SK-N-SH (cell line): ENCODE results near the gene NUPR2. TPM values are rescaled to one million over a fixed set of nuclear protein-coding genes. Genes with fewer than 3 reads are reported as not detected.

Source experiments
- CTCF ChIA-PET: fragments of 300-600, 350-600 bp; formaldehyde crosslinking; extraction: SDS; loops from one replicate; lab custom pipeline; 2021; lab: Yijun Ruan, JAX
- POLR2A ChIA-PET: fragments of 350-600 bp; sonication (Branson Sonifier 250); formaldehyde crosslinking; extraction: SDS; loops from one replicate; lab custom pipeline; 2020; ENCODE audit warnings: antibody characterized with exemption, inconsistent platforms; lab: Yijun Ruan, JAX
- DNase-seq: peaks from one replicate; pipeline ENCODE4 v3.0.0; 2012
- H2AFZ ChIP-seq: fragments of 200-600 bp; sonication (generic); 2 replicates; pipeline ENCODE4 v1.8.1; 2016; ENCODE audit warnings: antibody characterized with exemption, mild to moderate bottlenecking, low read depth
- H3F3A ChIP-seq: fragments of 200-600 bp; sonication (generic); replicated peaks from 2 replicates; pipeline ENCODE3; 2016; ENCODE audit warnings: antibody characterized with exemption, mild to moderate bottlenecking; ENCODE audit not compliant: insufficient read depth
- H3K27ac ChIP-seq, 2 experiments: fragments of 200-500 bp in 1 of 2; fragments of 200-600 bp in 1 of 2; sonication (Bioruptor generic) in 1 of 2; sonication (generic), shearing (Covaris generic) in 1 of 2; 2 replicates each; pipeline versions ENCODE4 v1.5.1 to v1.6.1; 2014 to 2016; ENCODE audit warnings: low read depth in 2 of 2, inconsistent platforms in 1 of 2, low read length in 1 of 2, mild to moderate bottlenecking in 1 of 2, mixed read lengths in 1 of 2
- H3K27me3 ChIP-seq: fragments of 200-600 bp; sonication (generic), shearing (Covaris generic); 2 replicates; pipeline ENCODE4 v1.6.1; 2016; ENCODE audit warnings: mixed run types; ENCODE audit not compliant: insufficient read depth
- H3K36me3 ChIP-seq, 2 experiments: fragments of 200-500 bp in 1 of 2; fragments of 200-600 bp in 1 of 2; sonication (Bioruptor generic) in 1 of 2; sonication (generic) in 1 of 2; replicated peaks in 1 of 2; 2 replicates each; pipeline versions ENCODE3 to v1.5.1; 2014 to 2016; ENCODE audit warnings: low read length in 1 of 2, mild to moderate bottlenecking in 1 of 2; ENCODE audit not compliant: insufficient read depth in 2 of 2, control insufficient read depth in 1 of 2
- H3K4me1 ChIP-seq, 2 experiments: fragments of 200-500 bp in 1 of 2; fragments of 200-600 bp in 1 of 2; sonication (Bioruptor generic) in 1 of 2; sonication (generic), shearing (Covaris generic) in 1 of 2; 2 replicates each; pipeline versions ENCODE4 v1.5.1 to v1.6.1; 2014 to 2016; ENCODE audit warnings: low read depth in 1 of 2, low read length in 1 of 2, mixed run types in 1 of 2; ENCODE audit not compliant: insufficient read depth in 2 of 2, control insufficient read depth in 1 of 2
- H3K4me2 ChIP-seq: fragments of 200-600 bp; sonication (generic), shearing (Covaris generic); 2 replicates; pipeline ENCODE4 v1.6.1; 2017; ENCODE audit warnings: mixed run types
- H3K4me3 ChIP-seq, 2 experiments: fragments of 200-500 bp in 1 of 2; fragments of 200-600 bp in 1 of 2; sonication (Bioruptor generic) in 1 of 2; sonication (generic), shearing (Covaris generic) in 1 of 2; 2 replicates each; pipeline versions ENCODE4 v1.5.1 to v1.8.1; 2014 to 2016; ENCODE audit warnings: low read depth in 2 of 2, inconsistent platforms in 1 of 2, low read length in 1 of 2, mild to moderate bottlenecking in 1 of 2, mixed read lengths in 1 of 2, moderate library complexity in 1 of 2
- H3K79me2 ChIP-seq: fragments of 200-600 bp; sonication (generic); 2 replicates; pipeline ENCODE4 v1.8.1; 2017; ENCODE audit warnings: mild to moderate bottlenecking; ENCODE audit not compliant: insufficient read depth
- H3K9ac ChIP-seq: fragments of 200-600 bp; sonication (generic); 2 replicates; pipeline ENCODE4 v1.6.1; 2017; ENCODE audit warnings: mixed run types
- H3K9me2 ChIP-seq: fragments of 200-600 bp; sonication (generic); 2 replicates; pipeline ENCODE4 v1.6.1; 2017; ENCODE audit warnings: mixed run types
- H3K9me3 ChIP-seq: fragments of 200-600 bp; sonication (generic); 2 replicates; pipeline ENCODE4 v1.6.1; 2017; ENCODE audit warnings: mixed run types, mild to moderate bottlenecking, moderate library complexity
- H4K20me1 ChIP-seq: fragments of 200-600 bp; sonication (generic); 2 replicates; pipeline ENCODE4 v1.6.1; 2017; ENCODE audit warnings: mild to moderate bottlenecking, mixed run types; ENCODE audit not compliant: insufficient read depth
- EZH2phosphoT487 ChIP-seq: fragments of 200-600 bp; sonication (generic); IDR thresholded peaks from 2 replicates; pipeline ENCODE4 v1.6.1; 2017; ENCODE audit warnings: low read depth, mixed run types, mild to moderate bottlenecking, antibody characterized with exemption, moderate library complexity, borderline replicate concordance
- FOXM1 ChIP-seq: IDR thresholded peaks from 2 replicates; pipeline ENCODE4 v1.4.0; 2012; ENCODE audit warnings: low read depth, mild to moderate bottlenecking
- GABPA ChIP-seq: IDR thresholded peaks from 2 replicates; pipeline ENCODE4 v1.4.0; 2012; ENCODE audit warnings: low read depth, mild to moderate bottlenecking
- JUND ChIP-seq: IDR thresholded peaks from 2 replicates; pipeline ENCODE4 v1.4.0; 2012
- MXI1 ChIP-seq: IDR thresholded peaks from 2 replicates; pipeline ENCODE4 v1.6.1; 2012; ENCODE audit warnings: mild to moderate bottlenecking, low read depth, low read length, improper control_type of control experiment
- NFIC ChIP-seq: IDR thresholded peaks from 2 replicates; pipeline ENCODE4 v1.4.0; 2012; ENCODE audit warnings: borderline replicate concordance
- POLR2AphosphoS5 ChIP-seq: IDR thresholded peaks from 2 replicates; pipeline ENCODE4 v1.6.1; 2012; ENCODE audit warnings: low read depth, low read length
- RAD21 ChIP-seq: IDR thresholded peaks from 2 replicates; pipeline ENCODE4 v1.6.1; 2012; ENCODE audit warnings: mild to moderate bottlenecking, low read length
- RCOR1 ChIP-seq: fragments of 150-350 bp; IDR thresholded peaks from 2 replicates; pipeline ENCODE4 v1.6.1; 2017; ENCODE audit warnings: antibody characterized with exemption, low read length
- RFX5 ChIP-seq: IDR thresholded peaks from 2 replicates; pipeline ENCODE4 v1.6.1; 2012; ENCODE audit warnings: mild to moderate bottlenecking, improper control_type of control experiment, low read length
- SIN3A ChIP-seq: IDR thresholded peaks from 2 replicates; pipeline ENCODE4 v1.6.1; 2012; ENCODE audit warnings: low read depth, mild to moderate bottlenecking, low read length, moderate library complexity, borderline replicate concordance
- SMC3 ChIP-seq: IDR thresholded peaks from 2 replicates; pipeline ENCODE4 v1.6.1; 2012; ENCODE audit warnings: low read depth, low read length, improper control_type of control experiment
- TAF1 ChIP-seq: IDR thresholded peaks from 2 replicates; pipeline ENCODE4 v1.6.1; 2012; ENCODE audit warnings: low read depth, mild to moderate bottlenecking, low read length, moderate library complexity, borderline replicate concordance
- WGBS: methylation state at CpG from one replicate; pipeline ENCODE4 v1.1.6; 2017; ENCODE audit warnings: low lambda C conversion rate; 5-methylcytosine and 5-hydroxymethylcytosine counted together
- polyA plus RNA-seq, 3 experiments: library from polyadenylated mRNA; depleted of rRNA; stranded (reverse); fragments of >200 nt; gene quantifications; 2 replicates each; pipeline ENCODE4 v1.2.3, GENCODE V29; 2012
- TF ChIP-seq, protein P1 (sequence below): IDR thresholded peaks from 2 replicates; pipeline ENCODE4 v1.4.0; 2012; ENCODE audit warnings: low read depth, borderline replicate concordance
- TF ChIP-seq, protein P2 (sequence below): fragments of 150-350 bp; IDR thresholded peaks from 2 replicates; pipeline ENCODE4 v1.6.1; 2017; ENCODE audit warnings: antibody characterized with exemption, low read length, low read depth, borderline replicate concordance
- TF ChIP-seq, protein P3 (sequence below): fragments of 200-600 bp; sonication (generic); IDR thresholded peaks from 2 replicates; pipeline ENCODE4 v1.6.1; 2017; ENCODE audit warnings: antibody characterized with exemption, mild to moderate bottlenecking, moderate library complexity

Gene NUPR2
- polyA plus RNA-seq, 1 of the 3 experiments (the other 2 are of a cell fraction): not detected

DNA sequence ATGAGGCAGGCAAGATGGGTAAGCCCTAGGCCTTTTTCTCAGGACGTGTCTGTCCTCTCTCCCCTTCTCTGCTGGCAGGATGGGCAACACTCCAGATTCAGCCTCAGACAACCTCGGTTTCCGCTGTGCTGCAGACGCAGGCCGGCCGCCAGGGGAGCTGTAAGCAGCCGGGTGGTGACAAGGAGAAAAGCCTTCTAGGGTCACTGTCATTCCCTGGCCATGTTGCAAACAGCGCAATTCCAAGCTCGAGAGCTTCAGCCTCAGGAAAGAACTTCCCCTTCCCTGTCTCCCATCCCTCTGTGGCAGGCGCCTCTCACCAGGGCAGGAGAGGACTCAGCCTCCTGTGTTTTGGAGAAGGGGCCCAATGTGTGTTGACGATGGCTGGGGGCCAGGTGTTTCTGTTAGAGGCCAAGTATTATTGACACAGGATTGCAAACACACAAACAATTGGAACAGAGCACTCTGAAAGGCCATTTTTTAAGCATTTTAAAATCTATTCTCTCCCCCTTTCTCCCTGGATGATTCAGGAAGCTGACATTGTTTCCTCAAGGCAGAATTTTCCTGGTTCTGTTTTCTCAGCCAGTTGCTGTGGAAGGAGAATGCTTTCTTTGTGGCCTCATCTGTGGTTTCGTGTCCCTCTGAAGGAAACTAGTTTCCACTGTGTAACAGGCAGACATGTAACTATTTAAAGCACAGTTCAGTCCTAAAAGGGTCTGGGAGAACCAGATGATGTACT lies 36.6 kb downstream of the NUPR2 start (continued):
- TF ChIP-seq, protein P1, sequence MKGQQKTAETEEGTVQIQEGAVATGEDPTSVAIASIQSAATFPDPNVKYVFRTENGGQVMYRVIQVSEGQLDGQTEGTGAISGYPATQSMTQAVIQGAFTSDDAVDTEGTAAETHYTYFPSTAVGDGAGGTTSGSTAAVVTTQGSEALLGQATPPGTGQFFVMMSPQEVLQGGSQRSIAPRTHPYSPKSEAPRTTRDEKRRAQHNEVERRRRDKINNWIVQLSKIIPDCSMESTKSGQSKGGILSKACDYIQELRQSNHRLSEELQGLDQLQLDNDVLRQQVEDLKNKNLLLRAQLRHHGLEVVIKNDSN: no peak
- TF ChIP-seq RCOR1: peak; percentile 18; the same call in 1 of the 2 replicates
- no peak for TF ChIP-seq EZH2phosphoT487
- TF ChIP-seq POLR2AphosphoS5: 0 out of 2 replicates have a peak, but pooled peaks have one; percentile 12
- TF ChIP-seq SMC3: peak; percentile 43; the same call in 1 of the 2 replicates
- peak; percentile 50 for TF ChIP-seq NFIC
- TF ChIP-seq RAD21: peak; percentile 76
- no peak for TF ChIP-seq TAF1
- peak; percentile 85 for TF ChIP-seq MXI1
- TF ChIP-seq SIN3A: peak; percentile 47; the same call in 1 of the 2 replicates
- TF ChIP-seq, protein P2, sequence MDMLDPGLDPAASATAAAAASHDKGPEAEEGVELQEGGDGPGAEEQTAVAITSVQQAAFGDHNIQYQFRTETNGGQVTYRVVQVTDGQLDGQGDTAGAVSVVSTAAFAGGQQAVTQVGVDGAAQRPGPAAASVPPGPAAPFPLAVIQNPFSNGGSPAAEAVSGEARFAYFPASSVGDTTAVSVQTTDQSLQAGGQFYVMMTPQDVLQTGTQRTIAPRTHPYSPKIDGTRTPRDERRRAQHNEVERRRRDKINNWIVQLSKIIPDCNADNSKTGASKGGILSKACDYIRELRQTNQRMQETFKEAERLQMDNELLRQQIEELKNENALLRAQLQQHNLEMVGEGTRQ: no peak
- TF ChIP-seq RFX5: no peak
- no peak for TF ChIP-seq GABPA
- TF ChIP-seq, protein P3, sequence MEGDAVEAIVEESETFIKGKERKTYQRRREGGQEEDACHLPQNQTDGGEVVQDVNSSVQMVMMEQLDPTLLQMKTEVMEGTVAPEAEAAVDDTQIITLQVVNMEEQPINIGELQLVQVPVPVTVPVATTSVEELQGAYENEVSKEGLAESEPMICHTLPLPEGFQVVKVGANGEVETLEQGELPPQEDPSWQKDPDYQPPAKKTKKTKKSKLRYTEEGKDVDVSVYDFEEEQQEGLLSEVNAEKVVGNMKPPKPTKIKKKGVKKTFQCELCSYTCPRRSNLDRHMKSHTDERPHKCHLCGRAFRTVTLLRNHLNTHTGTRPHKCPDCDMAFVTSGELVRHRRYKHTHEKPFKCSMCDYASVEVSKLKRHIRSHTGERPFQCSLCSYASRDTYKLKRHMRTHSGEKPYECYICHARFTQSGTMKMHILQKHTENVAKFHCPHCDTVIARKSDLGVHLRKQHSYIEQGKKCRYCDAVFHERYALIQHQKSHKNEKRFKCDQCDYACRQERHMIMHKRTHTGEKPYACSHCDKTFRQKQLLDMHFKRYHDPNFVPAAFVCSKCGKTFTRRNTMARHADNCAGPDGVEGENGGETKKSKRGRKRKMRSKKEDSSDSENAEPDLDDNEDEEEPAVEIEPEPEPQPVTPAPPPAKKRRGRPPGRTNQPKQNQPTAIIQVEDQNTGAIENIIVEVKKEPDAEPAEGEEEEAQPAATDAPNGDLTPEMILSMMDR: peak; percentile 82

DNA sequence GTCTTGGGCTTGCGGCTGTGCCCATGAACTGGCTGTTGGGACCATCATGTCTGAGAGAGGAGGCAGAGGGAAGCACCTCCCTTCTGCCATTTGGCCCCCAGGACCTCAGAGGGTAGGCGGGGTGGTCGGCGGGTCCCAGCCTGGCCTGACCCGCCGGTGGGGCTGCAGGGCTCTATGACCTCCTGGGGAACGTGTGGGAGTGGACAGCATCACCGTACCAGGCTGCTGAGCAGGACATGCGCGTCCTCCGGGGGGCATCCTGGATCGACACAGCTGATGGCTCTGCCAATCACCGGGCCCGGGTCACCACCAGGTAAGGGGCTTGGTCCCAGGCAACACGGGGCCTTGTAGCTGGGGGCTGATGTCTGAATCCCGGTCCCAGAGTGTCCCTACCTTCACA lies 38.0 kb downstream of the NUPR2 start:
- Histone ChIP-seq H3K4me2 (no peak overlapping the region), H3F3A (peaks cover 8% of the 10 kb centered on the region), H3K9ac (no peak overlapping the region), H3K79me2 (no peaks in the 10 kb centered on the region), H3K9me2 (no peaks in the 10 kb centered on the region), H3K4me3 (no peak overlapping the region), H3K36me3 (peaks cover 10 to 19% of the 10 kb centered on the region in 2 experiments), H3K27ac (no peak overlapping the region; a peak in 1 of 4 replicates), H4K20me1 (no peaks in the 10 kb centered on the region), H2AFZ (no peak overlapping the region), H3K4me1 (peaks cover 11 to 30% of the 10 kb centered on the region in 2 experiments; a peak in 3 of 4 replicates), H3K9me3 (no peaks in the 10 kb centered on the region), H3K27me3 (no peaks in the 10 kb centered on the region)
- DNase-seq: no peak
- 96% methylated on average over 16 of the region's 16 CpGs for WGBS
- ChIA-PET POLR2A (no interaction called here), CTCF (interaction anchor here (0.8 to 3.4 kb wide), 9 partner anchors 11 to 114 kb away, joined by 3 to 30 read pairs (median 4); partner anchors contain the start of genes NIPSNAP2 and PHKG1)
- no peak for TF ChIP-seq RFX5
- no peak for TF ChIP-seq FOXM1
- no peak for TF ChIP-seq JUND
